Effector memory CD8-positive, alpha-beta T cell (primary cell): ENCODE results near the gene TRIM60.
"Not testable (repeated sequence)": the region's sequence is repeated elsewhere in the genome, so short reads cannot be mapped to it uniquely, and the experiment has no call there.

ENCODE experiments used
- ATAC-seq: fragments of 150-1000 bp; cut with Tn5 transposase; replicated peaks from 2 replicates; pipeline ENCODE4 v1.10.0; 2021; ENCODE audit warnings: mild to moderate bottlenecking, moderate library complexity
- DNase-seq, 3 experiments: peaks; one replicate each; pipeline ENCODE4 v3.0.0; 2021
- H3K27ac Mint-ChIP-seq, 2 donors: one replicate each; pipeline ENCODE4 v1.8.0; 2022; ENCODE audit warnings: mild to moderate bottlenecking in 2 of 2, mixed read lengths in 2 of 2, moderate library complexity in 2 of 2
- H3K27me3 Mint-ChIP-seq, 2 donors: one replicate each; pipeline ENCODE4 v1.8.0; 2022; ENCODE audit warnings: mixed read lengths in 2 of 2
- H3K36me3 Mint-ChIP-seq: one replicate; pipeline ENCODE4 v1.8.0; 2022; ENCODE audit warnings: mild to moderate bottlenecking, moderate library complexity, mixed read lengths; ENCODE audit not compliant: insufficient read depth
- H3K4me1 Mint-ChIP-seq, 2 donors: one replicate each; pipeline ENCODE4 v1.8.0; 2022; ENCODE audit warnings: low read depth in 2 of 2, mixed read lengths in 2 of 2
- H3K4me3 Mint-ChIP-seq, 2 donors: one replicate each; pipeline ENCODE4 v1.8.0; 2022; ENCODE audit warnings: mild to moderate bottlenecking in 2 of 2, mixed read lengths in 2 of 2, moderate library complexity in 2 of 2
- H3K9me3 Mint-ChIP-seq, 2 donors: one replicate each; pipeline ENCODE4 v1.8.0; 2022; ENCODE audit warnings: mixed read lengths in 2 of 2

Gene TRIM60

DNA sequence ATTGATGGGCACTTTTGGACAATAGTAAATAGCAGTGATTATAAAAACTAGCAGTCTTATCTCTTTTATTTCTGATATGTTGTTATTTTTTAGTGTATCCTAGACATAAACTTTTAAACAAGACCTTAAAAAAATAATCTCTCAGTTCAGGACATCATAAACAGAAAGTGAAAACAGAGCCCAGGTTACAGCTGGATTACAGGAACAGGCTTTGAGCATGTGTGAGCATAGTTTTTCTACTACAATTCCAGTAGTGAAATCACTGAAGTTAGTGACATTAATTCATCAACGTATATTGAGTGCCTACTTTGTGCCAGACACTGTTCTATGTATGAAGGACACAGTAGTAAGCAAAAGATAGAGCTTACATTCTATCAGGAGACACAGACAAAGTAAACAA is 38.8 kb downstream of the TRIM60 start:
- Mint-ChIP-seq H3K4me1 (no peaks in the 10 kb centered on the region), H3K9me3 (no peaks in the 10 kb centered on the region), H3K4me3 (no peak overlapping the region), H3K27ac (no peak overlapping the region), H3K27me3 (no peaks in the 10 kb centered on the region), H3K36me3 (peaks cover 5% of the 10 kb centered on the region)
- DNase-seq (no peak), ATAC-seq (no peak)

- not testable (repeated sequence) for H3K4me3 Mint-ChIP-seq, H3K9me3 Mint-ChIP-seq, ATAC-seq, DNase-seq, H3K27me3 Mint-ChIP-seq, H3K4me1 Mint-ChIP-seq, H3K27ac Mint-ChIP-seq
- peaks cover 13% of the 10 kb centered on the region for H3K36me3 Mint-ChIP-seq
Observed at GRCh38 chr4:165073346-165073745, 41.5 kb downstream of the TRIM60 start.

GRCh38 chr4:165077034-165077578 is 45.3 kb downstream of the TRIM60 start:
- Mint-ChIP-seq H3K9me3 (no peaks in the 10 kb centered on the region), H3K4me1 (no peaks in the 10 kb centered on the region), H3K4me3 (no peak overlapping the region), H3K36me3 (peaks cover 30% of the 10 kb centered on the region), H3K27me3 (no peaks in the 10 kb centered on the region), H3K27ac (no peak overlapping the region)
- no peak for ATAC-seq
- no peak for DNase-seq

GRCh38 chr4:165079476-165079875 is 47.7 kb downstream of the TRIM60 start:
- Mint-ChIP-seq H3K27me3 (no peaks in the 10 kb centered on the region), H3K4me3 (no peak overlapping the region), H3K9me3 (no peaks in the 10 kb centered on the region), H3K36me3 (peaks cover 33% of the 10 kb centered on the region), H3K4me1 (no peaks in the 10 kb centered on the region), H3K27ac (no peak overlapping the region)
- DNase-seq (no peak), ATAC-seq (no peak)

DNA sequence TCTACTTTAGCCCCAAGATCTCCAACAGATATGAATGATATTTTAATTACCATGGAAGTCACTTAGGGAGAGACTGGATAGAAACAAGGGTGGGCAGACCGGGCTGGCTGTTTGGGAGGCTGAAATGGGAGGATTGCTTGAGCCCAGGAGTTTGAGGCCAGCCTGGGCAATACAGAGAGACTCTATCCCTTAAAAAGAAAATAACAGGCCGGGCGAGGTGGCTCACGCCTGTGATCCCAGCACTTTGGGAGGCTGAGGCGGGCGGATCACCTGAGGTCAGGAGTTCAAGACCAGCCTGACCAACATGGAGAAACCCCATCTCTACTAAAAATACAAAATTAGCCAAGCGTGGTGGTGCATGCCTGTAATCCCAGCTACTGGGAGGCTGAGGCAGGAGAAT is 53.0 kb downstream of the TRIM60 start:
- not testable (repeated sequence) for DNase-seq, H3K9me3 Mint-ChIP-seq, ATAC-seq, H3K4me1 Mint-ChIP-seq, H3K4me3 Mint-ChIP-seq, H3K27me3 Mint-ChIP-seq, H3K27ac Mint-ChIP-seq
- peaks cover 42% of the 10 kb centered on the region for H3K36me3 Mint-ChIP-seq

DNA sequence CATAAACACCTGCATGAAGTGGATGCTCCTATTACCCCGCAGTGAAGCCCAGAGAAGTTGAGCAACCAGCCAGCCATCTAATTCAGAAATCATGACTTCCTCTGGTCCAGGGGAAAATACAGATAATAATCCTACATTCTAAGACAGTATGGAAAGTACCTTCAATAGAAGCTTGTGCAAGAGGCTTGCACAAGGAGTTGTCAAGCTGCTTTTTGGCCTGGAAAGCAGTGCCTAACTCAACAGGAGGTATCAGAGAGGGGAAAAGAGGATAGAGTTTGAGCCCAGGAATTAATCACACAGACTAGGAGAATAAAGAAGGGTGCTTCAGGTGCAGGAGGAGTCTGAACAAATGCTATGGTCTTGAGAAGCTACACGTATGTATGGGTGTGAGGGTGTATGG is 54.1 kb downstream of the TRIM60 start:
- Mint-ChIP-seq H3K27ac (no peak overlapping the region), H3K36me3 (peaks cover 48% of the 10 kb centered on the region), H3K27me3 (no peaks in the 10 kb centered on the region), H3K9me3 (no peaks in the 10 kb centered on the region), H3K4me3 (no peak overlapping the region), H3K4me1 (no peaks in the 10 kb centered on the region)
- ATAC-seq (no peak), DNase-seq (no peak)

DNA sequence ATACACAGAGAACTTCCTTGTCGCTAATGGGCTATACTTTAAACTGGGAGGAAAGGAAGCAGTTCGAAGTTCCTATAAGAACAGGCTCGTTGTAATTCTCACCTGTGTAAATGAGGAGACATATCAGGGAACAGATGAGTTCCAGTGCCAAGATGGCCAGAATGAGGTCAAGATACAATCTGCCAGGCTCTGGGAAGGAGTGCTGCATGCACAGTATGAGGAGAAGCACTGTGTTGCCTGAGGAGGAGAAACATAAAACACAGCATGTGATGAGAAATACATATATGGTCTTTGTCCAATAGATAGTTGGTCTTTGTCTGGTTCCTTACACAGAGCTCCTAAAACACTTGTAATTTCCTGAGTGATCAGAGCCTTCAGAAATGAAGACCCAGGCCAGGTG is 56.6 kb downstream of the TRIM60 start:
- no peaks in the 10 kb centered on the region for H3K27me3 Mint-ChIP-seq
- DNase-seq: no peak
- H3K9me3 Mint-ChIP-seq: no peaks in the 10 kb centered on the region
- H3K4me3 Mint-ChIP-seq: no peak overlapping the region
- ATAC-seq: no peak
- peaks cover 58% of the 10 kb centered on the region for H3K36me3 Mint-ChIP-seq
- H3K27ac Mint-ChIP-seq: no peak overlapping the region
- H3K4me1 Mint-ChIP-seq: no peaks in the 10 kb centered on the region
